Measurements from ENCODE around the gene PSME1.

PSME1 gene

GRCh38 chr14:24131549-24131966 is 4.4 kb upstream of the PSME1 start:
- H3K27ac ChIP-seq, result no peak overlapping the region
- TF ChIP-seq CTCF (conservative IDR thresholded peaks at IDR 0.05) (no peak), ZFX (IDR thresholded peaks at IDR 0.05) (no peak)

GRCh38 chr14:24132061-24132685 is 3.8 kb upstream of the PSME1 start:
- TF ChIP-seq ZFX (IDR thresholded peaks at IDR 0.05) (no peak), CTCF (conservative IDR thresholded peaks at IDR 0.05) (no peak)
- no peak overlapping the region for H3K27ac ChIP-seq

- no peak overlapping the region for H3K27ac ChIP-seq
Observed at GRCh38 chr14:24132976-24133375, 3.0 kb upstream of the PSME1 start.

GRCh38 chr14:24133735-24134134 is 2.3 kb upstream of the PSME1 start:
- TF ChIP-seq ZFX (IDR thresholded peaks at IDR 0.05), result no peak
- no peak for TF ChIP-seq CTCF (conservative IDR thresholded peaks at IDR 0.05)
- H3K27ac ChIP-seq, result no peak overlapping the region

More at GRCh38 chr14:24132976-24133375, 3.0 kb upstream of the PSME1 start:
- TF ChIP-seq ZFX (IDR thresholded peaks at IDR 0.05) (no peak), CTCF (conservative IDR thresholded peaks at IDR 0.05) (no peak)

DNA sequence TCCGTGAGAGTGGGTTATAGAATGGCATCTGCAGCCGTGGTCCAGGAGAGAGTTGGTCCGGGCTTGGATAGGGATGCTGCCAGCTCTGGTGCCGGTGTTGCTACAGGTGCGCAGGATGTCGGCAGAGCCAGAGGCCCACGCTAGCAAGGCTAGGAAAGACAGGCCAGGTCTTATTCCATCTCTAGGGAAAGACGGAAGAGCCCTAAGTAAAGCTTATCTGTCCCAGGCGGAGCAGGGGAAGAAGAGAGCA is 485 bp upstream of the PSME1 start:
- H3K27ac ChIP-seq, result peak overlapping the region; percentile 81
- no peak for TF ChIP-seq CTCF (conservative IDR thresholded peaks at IDR 0.05)
- no peak for TF ChIP-seq ZFX (IDR thresholded peaks at IDR 0.05)

GRCh38 chr14:24136684-24137528 is 912 bp downstream of the PSME1 start:
- H3K27ac ChIP-seq, result peak overlapping the region; percentile 81

More at GRCh38 chr14:24136684-24137528, 912 bp downstream of the PSME1 start:
- TF ChIP-seq CTCF (conservative IDR thresholded peaks at IDR 0.05) (no peak), ZFX (IDR thresholded peaks at IDR 0.05) (no peak)

Measured in C4-2B (cell line).